ENCODE results near the gene ARHGAP15. TPM values are rescaled to one million over a fixed set of nuclear protein-coding genes. Genes with fewer than 3 reads are reported as not detected.

ARHGAP15 gene
- total RNA-seq, 1 donor from 2014 or later: not detected

DNA sequence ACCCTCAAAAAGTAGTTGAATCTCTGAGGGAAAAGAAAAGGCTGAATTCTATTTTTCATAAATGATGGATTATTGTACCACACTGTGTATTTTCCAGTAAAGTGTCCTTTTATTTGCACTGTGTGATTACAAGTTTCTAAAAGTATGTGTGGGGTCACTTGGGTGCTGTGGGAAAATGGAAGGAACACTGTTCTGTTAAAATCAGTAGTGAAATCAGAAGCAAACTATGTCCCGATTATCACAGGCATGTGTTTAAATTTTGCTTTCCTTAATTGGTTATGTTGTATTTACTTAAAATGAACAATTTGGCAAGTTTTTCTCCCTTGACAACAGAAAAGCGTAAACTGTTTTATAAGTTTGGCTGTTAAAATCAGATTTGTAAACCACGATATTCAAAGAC lies 353.1 kb downstream of the ARHGAP15 start:
- Mint-ChIP-seq H3K9me3 (ENCODE audit: unreplicated experiment) (no peaks in the 10 kb centered on the region), H3K4me1 (ENCODE audit: low read depth, unreplicated experiment) (no peaks in the 10 kb centered on the region), H3K27me3 (ENCODE audit: unreplicated experiment) (peaks cover 2% of the 10 kb centered on the region), H3K4me3 (ENCODE audit: unreplicated experiment) (no peak overlapping the region), H3K27ac (ENCODE audit: unreplicated experiment) (no peak overlapping the region), H3K36me3 (ENCODE audit: unreplicated experiment) (no peaks in the 10 kb centered on the region)
- TF ChIP-seq, protein P1, sequence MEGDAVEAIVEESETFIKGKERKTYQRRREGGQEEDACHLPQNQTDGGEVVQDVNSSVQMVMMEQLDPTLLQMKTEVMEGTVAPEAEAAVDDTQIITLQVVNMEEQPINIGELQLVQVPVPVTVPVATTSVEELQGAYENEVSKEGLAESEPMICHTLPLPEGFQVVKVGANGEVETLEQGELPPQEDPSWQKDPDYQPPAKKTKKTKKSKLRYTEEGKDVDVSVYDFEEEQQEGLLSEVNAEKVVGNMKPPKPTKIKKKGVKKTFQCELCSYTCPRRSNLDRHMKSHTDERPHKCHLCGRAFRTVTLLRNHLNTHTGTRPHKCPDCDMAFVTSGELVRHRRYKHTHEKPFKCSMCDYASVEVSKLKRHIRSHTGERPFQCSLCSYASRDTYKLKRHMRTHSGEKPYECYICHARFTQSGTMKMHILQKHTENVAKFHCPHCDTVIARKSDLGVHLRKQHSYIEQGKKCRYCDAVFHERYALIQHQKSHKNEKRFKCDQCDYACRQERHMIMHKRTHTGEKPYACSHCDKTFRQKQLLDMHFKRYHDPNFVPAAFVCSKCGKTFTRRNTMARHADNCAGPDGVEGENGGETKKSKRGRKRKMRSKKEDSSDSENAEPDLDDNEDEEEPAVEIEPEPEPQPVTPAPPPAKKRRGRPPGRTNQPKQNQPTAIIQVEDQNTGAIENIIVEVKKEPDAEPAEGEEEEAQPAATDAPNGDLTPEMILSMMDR (IDR thresholded peaks at IDR 0.05; ENCODE audit: partially characterized antibody, unreplicated experiment): no peak
- DNase-seq: no peak

DNA sequence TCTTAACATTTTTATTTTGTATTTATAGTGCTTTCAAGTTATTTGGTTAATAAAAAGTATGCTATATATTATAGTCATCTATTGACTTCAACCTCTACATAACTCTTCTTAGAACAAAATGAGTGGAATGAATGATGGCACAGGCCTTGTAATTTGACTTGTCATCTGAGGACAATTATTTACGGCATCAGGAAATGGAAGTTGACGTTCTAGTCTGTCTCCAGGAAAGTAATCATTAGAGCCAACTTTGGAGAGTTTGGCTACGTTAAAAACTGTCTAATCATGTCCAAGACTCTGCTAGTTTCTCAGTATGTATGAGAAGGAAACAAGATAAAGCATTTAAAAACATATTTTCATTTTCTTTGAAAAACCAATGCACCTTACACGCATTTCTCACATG lies 353.6 kb downstream of the ARHGAP15 start:
- TF ChIP-seq, protein P1 (IDR thresholded peaks at IDR 0.05; ENCODE audit: partially characterized antibody, unreplicated experiment): no peak
- Mint-ChIP-seq H3K4me1 (ENCODE audit: low read depth, unreplicated experiment) (no peaks in the 10 kb centered on the region), H3K4me3 (ENCODE audit: unreplicated experiment) (no peak overlapping the region), H3K27ac (ENCODE audit: unreplicated experiment) (no peak overlapping the region), H3K27me3 (ENCODE audit: unreplicated experiment) (no peaks in the 10 kb centered on the region), H3K9me3 (ENCODE audit: unreplicated experiment) (no peaks in the 10 kb centered on the region), H3K36me3 (ENCODE audit: unreplicated experiment) (no peaks in the 10 kb centered on the region)
- no peak for DNase-seq

DNA sequence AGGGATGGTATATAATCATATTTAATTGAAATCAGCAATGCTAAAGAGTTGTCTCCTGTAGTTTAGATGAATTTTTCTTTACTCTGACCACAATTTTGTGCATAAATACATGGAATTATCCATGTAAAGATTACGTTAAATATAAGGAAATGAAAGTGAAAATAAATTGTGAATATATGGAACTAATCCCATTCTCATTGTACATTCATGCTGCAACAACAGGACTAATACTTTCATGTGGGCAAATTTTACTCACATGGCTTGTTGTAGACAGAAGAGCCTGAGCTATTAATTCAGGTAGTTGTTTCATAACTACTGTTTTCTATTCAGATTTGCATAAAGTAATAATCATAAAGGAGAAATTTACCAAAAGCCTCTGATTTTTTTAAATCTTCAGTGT lies 357.8 kb downstream of the ARHGAP15 start:
- H3K4me1 Mint-ChIP-seq (ENCODE audit: low read depth, unreplicated experiment): no peaks in the 10 kb centered on the region
- H3K27me3 Mint-ChIP-seq (ENCODE audit: unreplicated experiment): no peaks in the 10 kb centered on the region
- DNase-seq: no peak
- H3K9me3 Mint-ChIP-seq (ENCODE audit: unreplicated experiment): no peaks in the 10 kb centered on the region
- no peak overlapping the region for H3K4me3 Mint-ChIP-seq (ENCODE audit: unreplicated experiment)
- no peaks in the 10 kb centered on the region for H3K36me3 Mint-ChIP-seq (ENCODE audit: unreplicated experiment)
- TF ChIP-seq, protein P1 (IDR thresholded peaks at IDR 0.05; ENCODE audit: partially characterized antibody, unreplicated experiment): no peak
- H3K27ac Mint-ChIP-seq (ENCODE audit: unreplicated experiment): no peak overlapping the region

DNA sequence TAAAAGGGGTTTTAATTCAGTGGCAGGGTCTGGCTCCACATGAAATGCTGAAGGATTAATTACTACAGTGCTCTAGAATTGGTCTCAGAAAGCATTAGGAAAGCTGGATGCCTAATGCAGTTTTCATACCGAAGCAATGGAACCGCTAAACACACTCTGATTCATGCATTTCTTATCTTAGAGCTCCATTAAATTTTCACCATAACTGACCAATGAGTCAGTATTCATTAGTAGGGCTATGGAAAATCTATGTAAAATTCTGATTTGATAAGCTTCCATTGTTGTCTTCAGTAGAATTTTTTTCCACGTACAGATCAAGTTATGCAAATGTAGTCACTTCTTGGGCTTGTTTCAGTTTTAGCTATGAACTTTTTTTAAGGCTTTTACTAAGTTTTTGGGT lies 359.9 kb downstream of the ARHGAP15 start:
- H3K4me3 Mint-ChIP-seq (ENCODE audit: unreplicated experiment): no peak overlapping the region
- TF ChIP-seq, protein P1 (IDR thresholded peaks at IDR 0.05; ENCODE audit: partially characterized antibody, unreplicated experiment): no peak
- H3K36me3 Mint-ChIP-seq (ENCODE audit: unreplicated experiment): no peaks in the 10 kb centered on the region
- no peak overlapping the region for H3K27ac Mint-ChIP-seq (ENCODE audit: unreplicated experiment)
- H3K27me3 Mint-ChIP-seq (ENCODE audit: unreplicated experiment): no peaks in the 10 kb centered on the region
- no peak for DNase-seq
- no peaks in the 10 kb centered on the region for H3K4me1 Mint-ChIP-seq (ENCODE audit: low read depth, unreplicated experiment)
- H3K9me3 Mint-ChIP-seq (ENCODE audit: unreplicated experiment): no peaks in the 10 kb centered on the region

DNA sequence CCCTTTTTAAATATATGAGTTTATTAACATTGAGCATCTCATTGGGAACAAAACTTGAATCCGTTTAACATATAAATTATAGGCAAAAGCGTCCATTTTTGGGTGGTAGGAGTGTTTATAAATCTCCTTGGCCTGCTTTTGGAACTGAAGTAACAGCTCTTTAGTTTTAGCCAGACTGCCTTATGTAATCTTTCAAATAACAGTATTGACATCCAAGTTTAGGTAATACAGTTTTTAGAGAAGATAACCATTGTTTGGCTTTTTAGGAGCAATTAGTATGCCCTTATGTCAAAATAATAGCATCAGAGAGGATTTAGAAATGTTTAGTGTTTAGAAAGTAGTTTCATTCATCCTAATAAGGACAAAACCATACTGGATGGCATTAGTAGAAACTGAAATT lies 361.9 kb downstream of the ARHGAP15 start:
- Mint-ChIP-seq H3K27me3 (ENCODE audit: unreplicated experiment) (no peaks in the 10 kb centered on the region), H3K9me3 (ENCODE audit: unreplicated experiment) (no peaks in the 10 kb centered on the region), H3K36me3 (ENCODE audit: unreplicated experiment) (peaks cover 5% of the 10 kb centered on the region), H3K27ac (ENCODE audit: unreplicated experiment) (no peak overlapping the region), H3K4me1 (ENCODE audit: low read depth, unreplicated experiment) (no peaks in the 10 kb centered on the region), H3K4me3 (ENCODE audit: unreplicated experiment) (no peak overlapping the region)
- TF ChIP-seq, protein P1 (IDR thresholded peaks at IDR 0.05; ENCODE audit: partially characterized antibody, unreplicated experiment): no peak
- no peak for DNase-seq

All from glutamatergic neuron (in vitro differentiated cells).